ENCODE data around the gene TNNI2. TPM values are rescaled to one million over a fixed set of nuclear protein-coding genes. Genes with fewer than 3 reads are reported as not detected.
"Not testable (repeated sequence)": the region's sequence is repeated elsewhere in the genome, so short reads cannot be mapped to it uniquely, and the experiment has no call there.

TNNI2 gene
- total and polyA plus RNA-seq, 2 donors (not counting 1 experiment from before 2014, with no cell fraction given) = not detected

GRCh38 chr11:1874441-1875092, 35.8 kb downstream of the TNNI2 start:
- not testable (repeated sequence) for H3K9me3 ChIP-seq (ENCODE audit: control insufficient read depth, insufficient read depth, low read depth, low read length); H3K27ac ChIP-seq (ENCODE audit: insufficient read depth, low read length); H3K36me3 ChIP-seq (ENCODE audit: control insufficient read depth, insufficient read depth, low read length); H4K20me1 ChIP-seq (ENCODE audit: control insufficient read depth, extremely low read depth, insufficient read depth, low read length); H2AFZ ChIP-seq (ENCODE audit: low read length); DNase-seq (ENCODE audit: low read depth in 2 of 2); H3K9ac ChIP-seq (ENCODE audit: insufficient read depth, low read length); H3K27me3 ChIP-seq (ENCODE audit: control insufficient read depth, insufficient read depth, low read length); H3K4me1 ChIP-seq (ENCODE audit: control insufficient read depth, extremely low read depth, insufficient read depth, low read length); H3K4me2 ChIP-seq (ENCODE audit: extremely low read depth, insufficient read depth, low read length); H3K79me2 ChIP-seq (ENCODE audit: control insufficient read depth, insufficient read depth, low read length); H3K4me3 ChIP-seq (replicated peaks in 1 of 4; ENCODE audit: control extremely low read depth in 1 of 4, insufficient read depth in 1 of 4, low read depth in 3 of 4, low read length in 4 of 4)

- Histone ChIP-seq H3K9ac (ENCODE audit: insufficient read depth, low read length) (no peak overlapping the region), H3K27me3 (ENCODE audit: control insufficient read depth, insufficient read depth, low read length) (peaks cover 6% of the 10 kb centered on the region), H3K9me3 (ENCODE audit: control insufficient read depth, insufficient read depth, low read depth, low read length) (no peaks in the 10 kb centered on the region), H2AFZ (ENCODE audit: low read length) (no peak overlapping the region), H3K79me2 (ENCODE audit: control insufficient read depth, insufficient read depth, low read length) (no peaks in the 10 kb centered on the region), H3K4me3 (replicated peaks in 1 of 4; ENCODE audit: control extremely low read depth in 1 of 4, insufficient read depth in 1 of 4, low read depth in 3 of 4, low read length in 4 of 4) (no peak overlapping the region), H4K20me1 (ENCODE audit: control insufficient read depth, extremely low read depth, insufficient read depth, low read length) (no peaks in the 10 kb centered on the region), H3K27ac (ENCODE audit: insufficient read depth, low read length) (no peak overlapping the region), H3K4me1 (ENCODE audit: control insufficient read depth, extremely low read depth, insufficient read depth, low read length) (no peaks in the 10 kb centered on the region), H3K4me2 (ENCODE audit: extremely low read depth, insufficient read depth, low read length) (no peak overlapping the region), H3K36me3 (ENCODE audit: control insufficient read depth, insufficient read depth, low read length) (no peaks in the 10 kb centered on the region)
- TF ChIP-seq CTCF (conservative IDR thresholded peaks at IDR 0.05 in 1 of 2, IDR thresholded peaks at IDR 0.05 in 1 of 2; ENCODE audit: low read depth in 1 of 2, low read length in 2 of 2) (no peak), EZH2 (IDR thresholded peaks at IDR 0.05; ENCODE audit: low read length, missing control alignments) (no peak)
- no peak for DNase-seq (ENCODE audit: low read depth in 2 of 2)
These were observed 36.5 kb downstream of the TNNI2 start for GRCh38 chr11:1875093-1875850.

- H3K4me3 ChIP-seq (replicated peaks in 1 of 4; ENCODE audit: control extremely low read depth in 1 of 4, insufficient read depth in 1 of 4, low read depth in 3 of 4, low read length in 4 of 4); H4K20me1 ChIP-seq (ENCODE audit: control insufficient read depth, extremely low read depth, insufficient read depth, low read length); H3K27me3 ChIP-seq (ENCODE audit: control insufficient read depth, insufficient read depth, low read length); H3K79me2 ChIP-seq (ENCODE audit: control insufficient read depth, insufficient read depth, low read length); H2AFZ ChIP-seq (ENCODE audit: low read length); DNase-seq (ENCODE audit: low read depth in 2 of 2); H3K9me3 ChIP-seq (ENCODE audit: control insufficient read depth, insufficient read depth, low read depth, low read length); H3K9ac ChIP-seq (ENCODE audit: insufficient read depth, low read length); H3K4me2 ChIP-seq (ENCODE audit: extremely low read depth, insufficient read depth, low read length); H3K4me1 ChIP-seq (ENCODE audit: control insufficient read depth, extremely low read depth, insufficient read depth, low read length); H3K27ac ChIP-seq (ENCODE audit: insufficient read depth, low read length); H3K36me3 ChIP-seq (ENCODE audit: control insufficient read depth, insufficient read depth, low read length): not testable (repeated sequence)
These were observed 37.1 kb downstream of the TNNI2 start for GRCh38 chr11:1875851-1876301.
